ENCODE data around the gene NRARP. TPM values are rescaled to one million over a fixed set of nuclear protein-coding genes. Genes with fewer than 3 reads are reported as not detected.

The NRARP gene
- total RNA-seq, 1 donor from 2014 or later = 2.2 TPM

- TF ChIP-seq CTCF (conservative IDR thresholded peaks at IDR 0.05; ENCODE audit: low read depth, low read length) = no peak
- H3K4me3 ChIP-seq (ENCODE audit: low read depth, low read length) = no peak overlapping the region
- no peak for DNase-seq (ENCODE audit: low read depth)
Measured at GRCh38 chr9:137251490-137252268, 50.4 kb downstream of the NRARP start.

GRCh38 chr9:137251194-137251461 is 50.9 kb downstream of the NRARP start, which contains the start of gene STPG3:
TSS of gene STPG3 (plus strand) at chr9:137251286. CDS start at chr9:137251287, 1 bp downstream.
- no peak within 1 kb of the TSS for H3K4me3 ChIP-seq (ENCODE audit: low read depth, low read length)
- no peak for TF ChIP-seq CTCF (conservative IDR thresholded peaks at IDR 0.05; ENCODE audit: low read depth, low read length)
- no peak for DNase-seq (ENCODE audit: low read depth)

- H3K4me3 ChIP-seq (ENCODE audit: low read depth, low read length) = no peak overlapping the region
- DNase-seq (ENCODE audit: low read depth) = no peak
- TF ChIP-seq CTCF (conservative IDR thresholded peaks at IDR 0.05; ENCODE audit: low read depth, low read length) = no peak
Measured at GRCh38 chr9:137250329-137251193, 51.5 kb downstream of the NRARP start.

Other genes starting within 250 kb of the NRARP start
- 0.87 TPM in 1 of 2 replicates, not detected in the other for gene ENTPD2, start 248.2 kb downstream of the NRARP start, total RNA-seq
- gene SAPCD2, start 231.7 kb downstream of the NRARP start, total RNA-seq = 25.6 and 51.3 TPM in 2 replicates
- gene UAP1L1, start 224.8 kb downstream of the NRARP start, total RNA-seq = 2.1 and 2.2 TPM in 2 replicates
- 46.0 and 74.3 TPM in 2 replicates for gene MAN1B1, start 215.3 kb downstream of the NRARP start, total RNA-seq
- 66.9 and 125 TPM in 2 replicates for gene DPP7, start 187.5 kb downstream of the NRARP start, total RNA-seq
- gene GRIN1, start 163.1 kb downstream of the NRARP start, total RNA-seq = not detected in 2 replicates
- gene LRRC26, start 132.2 kb downstream of the NRARP start, total RNA-seq = not detected in 2 replicates
- not detected in 2 replicates for gene TMEM210, start 130.2 kb downstream of the NRARP start, total RNA-seq
- gene ANAPC2, start 113.7 kb downstream of the NRARP start, total RNA-seq = 16.7 TPM in 2 replicates
- 139 and 185 TPM in 2 replicates for gene SSNA1, start 113.6 kb downstream of the NRARP start, total RNA-seq
- gene TPRN, start 101.5 kb downstream of the NRARP start, total RNA-seq = 10.5 and 13.5 TPM in 2 replicates
- 39.4 and 44.9 TPM in 2 replicates for gene TMEM203, start 96.6 kb downstream of the NRARP start, total RNA-seq
- gene NDOR1, start 96.6 kb downstream of the NRARP start, total RNA-seq = 22.0 and 26.9 TPM in 2 replicates
- gene RNF208, start 80.0 kb downstream of the NRARP start, total RNA-seq = 0.22 and 1.5 TPM in 2 replicates
- gene CYSRT1, start 77.1 kb downstream of the NRARP start, total RNA-seq = 0.17 and 0.94 TPM in 2 replicates
- gene RNF224, start 74.8 kb downstream of the NRARP start, total RNA-seq = not detected in 2 replicates
- gene SLC34A3, start 71.4 kb downstream of the NRARP start, total RNA-seq = 0.07 TPM in 1 of 2 replicates, not detected in the other
- gene TUBB4B, start 61.0 kb downstream of the NRARP start, total RNA-seq = 725 and 1,240 TPM in 2 replicates
- gene STPG3, start 51.0 kb downstream of the NRARP start, total RNA-seq = not detected in 2 replicates
- 47.7 and 71.0 TPM in 2 replicates for gene NELFB, start 46.9 kb downstream of the NRARP start, total RNA-seq
- gene TOR4A, start 24.5 kb downstream of the NRARP start, total RNA-seq = 48.5 and 56.1 TPM in 2 replicates
- 4.1 and 29.2 TPM in 2 replicates for gene EXD3, start 120.9 kb upstream of the NRARP start, total RNA-seq
- 0.14 and 2.1 TPM in 2 replicates for gene NOXA1, start 121.1 kb upstream of the NRARP start, total RNA-seq
- not detected in 2 replicates for gene ENTPD8, start 139.1 kb upstream of the NRARP start, total RNA-seq
- 33.2 and 62.7 TPM in 2 replicates for gene NSMF, start 157.1 kb upstream of the NRARP start, total RNA-seq
- under 0.01 and 0.06 TPM in 2 replicates for gene PNPLA7, start 248.1 kb upstream of the NRARP start, total RNA-seq
- 110 and 125 TPM in 2 replicates for gene MRPL41, start 249.6 kb upstream of the NRARP start, total RNA-seq